ENCODE results near the gene NFILZ.
"Not testable (repeated sequence)": the region's sequence is repeated elsewhere in the genome, so short reads cannot be mapped to it uniquely, and the experiment has no call there.

NFILZ gene

DNA sequence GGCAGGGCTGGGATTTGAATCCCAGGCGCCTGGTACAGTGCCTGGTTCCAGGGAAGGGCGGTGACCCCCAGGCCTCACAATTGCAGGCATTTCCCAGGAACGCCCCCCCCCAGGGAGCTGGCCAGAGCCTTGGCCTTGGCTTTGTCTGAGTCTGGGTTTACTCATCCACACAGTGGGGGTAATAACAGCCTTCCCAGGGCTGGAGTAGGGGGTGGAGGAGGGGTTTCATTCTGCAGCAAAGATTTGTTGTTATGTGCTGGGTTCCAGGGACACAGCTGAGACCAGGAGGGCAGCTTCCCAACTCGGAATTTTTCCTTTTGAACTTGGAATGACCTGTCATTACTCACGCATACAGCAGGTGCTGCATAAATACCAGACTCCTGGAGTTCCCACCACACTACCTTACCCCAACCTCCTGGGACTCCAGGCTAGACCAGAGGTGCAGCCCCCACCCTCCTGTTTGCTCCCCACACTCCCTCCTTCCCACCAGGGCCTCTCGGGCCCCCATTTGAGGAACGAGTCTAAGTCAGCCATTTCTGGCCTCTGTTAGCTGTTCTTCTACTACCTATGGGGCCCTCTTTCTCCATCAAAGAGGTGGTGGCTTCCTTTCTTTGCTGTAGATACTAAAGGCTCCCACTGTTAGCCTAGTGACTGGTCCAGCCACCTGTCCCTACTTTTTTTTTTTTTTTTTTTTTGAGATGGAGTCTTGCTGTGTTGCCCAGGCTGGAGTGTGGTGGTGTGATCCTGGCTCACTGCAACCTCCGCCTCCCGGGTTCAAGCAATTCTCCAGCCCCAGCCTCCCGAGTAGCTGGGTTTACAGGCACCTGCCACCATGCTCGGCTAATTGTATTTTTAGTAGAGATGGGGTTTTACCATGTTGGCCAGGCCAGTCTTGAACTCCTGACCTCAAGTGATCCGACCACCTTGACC, 18.3 kb upstream of the NFILZ start:
- FAIRE-seq: no peak

GRCh38 chr19:8612807-8613171, 17.6 kb upstream of the NFILZ start:
- no peak for FAIRE-seq

- FAIRE-seq: no peak
These were observed 16.0 kb upstream of the NFILZ start for GRCh38 chr19:8614455-8614854.

GRCh38 chr19:8615024-8615423, 15.4 kb upstream of the NFILZ start:
- no peak for FAIRE-seq

- FAIRE-seq: no peak
These were observed 14.4 kb upstream of the NFILZ start for GRCh38 chr19:8615813-8616596.

GRCh38 chr19:8616861-8617260, 13.6 kb upstream of the NFILZ start:
- FAIRE-seq: no peak

GRCh38 chr19:8617325-8617724, 13.1 kb upstream of the NFILZ start:
- FAIRE-seq: not testable (repeated sequence)

GRCh38 chr19:8617984-8618383, 12.4 kb upstream of the NFILZ start:
- FAIRE-seq: no peak

GRCh38 chr19:8618751-8619150, 11.7 kb upstream of the NFILZ start:
- no peak for FAIRE-seq

GRCh38 chr19:8622886-8623285, 7.5 kb upstream of the NFILZ start:
- FAIRE-seq: not testable (repeated sequence)

DNA sequence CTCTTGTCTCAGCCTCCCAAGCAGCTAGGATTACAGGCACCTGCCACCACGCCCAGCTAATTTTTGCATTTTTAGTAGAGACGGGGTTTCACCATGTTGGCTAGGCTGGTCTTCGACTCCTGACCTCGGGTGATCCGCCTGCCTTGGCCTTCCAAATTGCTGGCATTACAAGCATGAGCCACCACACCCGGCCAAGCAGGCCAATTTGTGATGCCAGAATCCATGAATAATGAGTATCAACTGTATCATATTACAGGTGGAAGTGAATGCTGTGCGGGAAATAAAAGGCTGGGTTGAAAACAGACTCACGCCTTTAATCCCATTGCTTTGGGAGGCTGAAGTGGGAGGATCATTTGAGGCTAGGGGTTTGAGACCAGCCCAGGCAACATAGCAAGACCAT, 3.6 kb upstream of the NFILZ start:
- FAIRE-seq: no peak

- no peak for FAIRE-seq
These were observed 1.2 kb upstream of the NFILZ start for GRCh38 chr19:8629184-8629583.

- FAIRE-seq: no peak
These were observed 477 bp downstream of the NFILZ start for GRCh38 chr19:8630796-8631424.

DNA sequence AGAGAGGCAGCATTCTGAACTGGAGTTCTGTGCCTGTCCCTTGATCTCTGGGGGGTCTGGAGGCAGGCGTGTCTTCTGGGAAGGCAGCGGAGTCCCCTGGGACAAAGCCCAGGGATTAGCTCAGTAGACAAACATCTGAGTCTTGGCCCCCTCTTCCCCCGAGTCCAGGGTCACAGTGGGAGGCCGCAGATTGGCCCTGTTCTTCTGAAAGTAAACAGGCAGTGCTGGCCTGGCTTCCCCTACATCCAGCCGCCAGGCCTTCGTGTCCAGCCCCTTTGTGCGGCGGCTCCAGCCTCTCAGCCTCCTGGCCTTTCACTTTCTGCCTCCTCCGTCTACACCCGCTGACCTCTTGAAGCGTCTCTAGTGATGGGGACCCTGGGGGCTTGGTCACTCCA, 989 bp downstream of the NFILZ start:
- no peak for FAIRE-seq

DNA sequence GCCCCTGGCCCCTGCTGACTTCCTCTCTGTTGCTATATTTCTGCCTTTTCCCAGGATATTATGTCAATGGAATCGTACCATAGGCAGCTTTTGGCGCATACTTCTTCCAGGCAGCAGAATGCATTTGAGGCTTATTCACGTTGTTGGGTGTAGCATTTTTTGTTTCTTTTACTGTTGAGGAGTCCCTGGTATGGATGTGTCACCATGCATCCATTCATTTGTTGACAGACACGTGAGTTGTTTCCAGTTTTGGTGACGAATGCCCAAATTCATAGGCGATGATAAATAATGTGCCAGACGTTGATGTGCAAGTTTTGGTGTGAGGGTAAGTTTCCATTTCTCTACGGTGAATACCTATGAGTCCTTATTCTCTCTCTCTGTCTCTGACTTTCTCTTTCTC, 5.0 kb downstream of the NFILZ start:
- no peak for FAIRE-seq

DNA sequence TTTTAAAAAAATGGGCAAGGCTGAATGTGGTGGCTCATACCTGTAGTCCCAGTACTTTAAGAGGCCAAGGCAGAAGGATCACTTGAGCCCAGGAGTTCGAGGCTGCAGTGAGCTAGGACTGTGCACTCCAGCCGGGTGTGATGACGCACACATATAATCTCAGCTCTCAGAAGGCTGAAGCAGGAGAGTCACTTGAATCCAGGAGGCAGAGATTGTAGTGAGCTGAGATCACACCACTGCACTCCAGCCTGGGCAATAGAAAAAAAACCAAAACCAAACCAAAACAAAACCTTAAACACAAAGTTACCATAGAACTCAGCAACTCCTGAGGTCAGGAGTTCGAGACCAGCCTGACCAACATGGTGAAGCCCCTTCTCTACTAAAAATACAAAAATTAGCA, 6.6 kb downstream of the NFILZ start:
- not testable (repeated sequence) for FAIRE-seq

DNA sequence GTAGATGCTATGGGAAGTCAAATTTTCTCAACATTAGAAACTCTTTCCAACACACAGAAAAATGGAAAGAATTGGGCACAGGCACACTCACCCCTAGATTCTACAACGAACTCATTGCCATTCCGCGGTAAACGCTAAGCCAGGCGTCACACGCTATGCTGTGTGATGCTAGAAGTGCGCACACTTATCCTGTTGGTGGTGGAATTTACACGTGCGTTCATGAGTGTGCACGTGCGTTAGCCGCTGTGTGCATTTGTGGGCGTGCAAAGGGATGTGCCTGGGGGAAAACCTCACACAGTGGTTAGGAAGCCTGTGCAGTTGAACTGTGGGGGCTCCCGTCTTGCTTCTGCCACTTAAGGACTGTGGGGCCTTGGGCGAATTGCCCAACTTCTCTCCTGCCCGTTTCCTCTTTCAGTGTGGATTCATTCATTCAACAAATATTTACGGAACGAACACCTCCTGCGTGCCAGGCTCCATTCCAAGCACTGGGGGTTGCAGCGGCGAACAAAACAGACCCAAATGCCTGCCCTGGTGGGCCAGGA, 7.7 kb downstream of the NFILZ start:
- no peak for FAIRE-seq

GRCh38 chr19:8639821-8640401, 9.5 kb downstream of the NFILZ start:
- FAIRE-seq: no peak

- FAIRE-seq: no peak
These were observed 10.1 kb downstream of the NFILZ start for GRCh38 chr19:8640402-8641004.

DNA sequence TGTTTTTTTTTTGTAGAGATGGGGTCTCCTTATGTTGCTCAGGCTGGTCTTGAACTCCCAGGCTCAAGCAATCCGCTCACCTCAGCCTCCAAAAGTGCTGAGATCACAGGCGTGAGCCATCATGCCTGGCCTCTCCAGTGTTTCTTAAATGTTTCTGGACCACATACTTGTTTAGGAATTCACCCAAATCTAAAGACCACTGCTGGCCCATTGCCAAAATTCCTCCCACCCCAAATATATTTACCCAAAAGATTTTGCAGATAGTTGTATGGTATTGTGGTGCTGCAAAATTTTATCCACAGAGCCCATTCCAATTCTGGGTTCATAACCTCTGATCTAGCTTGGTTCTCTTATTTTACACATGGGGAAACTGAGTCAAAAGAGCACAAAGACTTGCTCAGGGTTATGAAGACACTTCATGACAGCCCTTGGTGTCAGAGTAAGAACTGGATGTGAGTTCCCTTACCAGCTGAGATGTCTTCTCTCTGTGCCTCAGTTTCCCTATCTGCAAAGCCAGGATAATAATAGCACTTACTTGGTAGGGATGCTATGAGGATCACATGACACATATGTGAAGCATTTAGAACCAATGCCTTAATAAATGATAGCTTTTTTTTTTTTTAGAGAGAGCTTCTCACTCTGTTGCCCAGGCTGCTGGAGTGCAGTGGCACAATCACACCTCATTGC, 10.9 kb downstream of the NFILZ start:
- no peak for FAIRE-seq

- no peak for FAIRE-seq
These were observed 11.6 kb downstream of the NFILZ start for GRCh38 chr19:8641908-8642547.

Measured in colon (tissue), 2 donors.